ENCODE measurements around the gene EFNB2.

The EFNB2 gene

GRCh38 chr13:106562301-106562700 is 26.8 kb upstream of the EFNB2 start:
- Mint-ChIP-seq H3K4me3 (peak overlapping the region; percentile 21), H3K36me3 (peaks cover 13% of the 10 kb centered on the region), H3K4me1 (peaks cover 58% of the 10 kb centered on the region), H3K27ac (peak overlapping the region; percentile 72), H3K9me3 (no peaks in the 10 kb centered on the region), H3K27me3 (no peaks in the 10 kb centered on the region)
- ATAC-seq (ENCODE audit: low read depth) (no peak), DNase-seq (ENCODE audit: low spot score in 2 of 2) (no peak)

- Mint-ChIP-seq H3K36me3 (peaks cover 18% of the 10 kb centered on the region), H3K27me3 (no peaks in the 10 kb centered on the region), H3K4me1 (peaks cover 53% of the 10 kb centered on the region), H3K4me3 (peak overlapping the region; percentile 51), H3K9me3 (no peaks in the 10 kb centered on the region), H3K27ac (peak overlapping the region; percentile 75)
- peak; percentile 89 for ATAC-seq (ENCODE audit: low read depth)
- DNase-seq (ENCODE audit: low spot score in 2 of 2) = peak in 1 of 2 donors; percentile 23
Observed at GRCh38 chr13:106561551-106562170, 26.2 kb upstream of the EFNB2 start.

DNA sequence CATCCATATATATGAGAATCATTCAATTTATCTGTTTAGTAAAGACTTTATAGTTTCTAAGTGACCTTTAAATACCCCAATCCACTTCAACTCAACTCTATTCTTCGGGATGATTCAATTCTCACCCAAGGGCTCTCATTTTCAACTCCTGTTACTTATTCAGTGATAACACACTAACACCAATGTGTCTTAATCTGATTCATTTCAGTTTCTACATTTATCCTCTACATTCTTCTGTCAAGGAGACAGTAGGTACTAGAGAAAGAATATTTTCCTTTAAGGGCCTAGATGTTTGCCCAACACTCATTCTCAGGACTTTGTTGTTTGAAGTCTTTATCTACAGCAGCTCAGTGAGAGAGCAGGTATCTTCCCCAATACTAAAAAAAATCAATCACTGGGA is 25.4 kb upstream of the EFNB2 start:
- DNase-seq (ENCODE audit: low spot score in 2 of 2) (no peak), ATAC-seq (ENCODE audit: low read depth) (no peak)
- Mint-ChIP-seq H3K9me3 (no peaks in the 10 kb centered on the region), H3K4me1 (peaks cover 45% of the 10 kb centered on the region), H3K27me3 (no peaks in the 10 kb centered on the region), H3K27ac (peak overlapping the region; percentile 75), H3K36me3 (peaks cover 22% of the 10 kb centered on the region), H3K4me3 (no peak overlapping the region)

- peak overlapping the region; percentile 17 for H3K27ac Mint-ChIP-seq
Observed at GRCh38 chr13:106558527-106558926, 23.1 kb upstream of the EFNB2 start.

DNA sequence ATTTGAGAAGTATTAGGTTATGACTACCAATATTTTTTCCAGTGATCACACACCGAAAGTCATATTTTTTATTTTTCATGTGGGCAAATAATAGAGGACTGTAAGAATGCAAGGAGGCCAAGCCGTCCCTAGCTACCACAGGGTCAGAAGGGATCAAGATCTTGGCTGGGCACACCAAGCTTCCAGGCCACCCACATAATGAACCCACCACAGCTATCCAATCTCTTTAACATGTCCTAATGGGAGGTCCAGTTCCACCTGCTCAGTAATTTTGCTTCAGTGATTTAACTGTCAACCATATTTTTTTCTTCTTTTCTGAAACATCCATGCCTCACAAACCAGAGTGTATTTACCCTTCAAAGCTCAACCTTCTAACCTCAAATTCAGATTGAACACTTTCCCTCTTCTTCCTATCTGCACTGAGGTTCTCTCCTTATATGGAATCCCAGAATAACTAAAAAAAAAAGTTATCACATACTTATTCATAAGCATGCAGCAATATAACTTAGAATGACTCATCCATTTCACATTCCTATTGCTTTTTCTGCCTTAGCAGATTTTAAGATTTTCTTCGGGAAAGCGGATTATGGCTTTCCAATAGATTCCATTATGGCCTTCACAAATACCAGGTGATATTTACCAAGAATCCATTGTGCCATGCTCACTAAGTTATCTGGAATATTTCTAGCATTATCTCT is 20.3 kb upstream of the EFNB2 start:
- DNase-seq (ENCODE audit: low spot score in 2 of 2) (no peak), ATAC-seq (ENCODE audit: low read depth) (no peak)
- Mint-ChIP-seq H3K4me1 (peaks cover 20% of the 10 kb centered on the region), H3K36me3 (peaks cover 40% of the 10 kb centered on the region), H3K27ac (peak overlapping the region; percentile 25), H3K4me3 (no peak overlapping the region), H3K9me3 (no peaks in the 10 kb centered on the region), H3K27me3 (no peaks in the 10 kb centered on the region)

More at GRCh38 chr13:106558527-106558926, 23.1 kb upstream of the EFNB2 start:
- Mint-ChIP-seq H3K36me3 (peaks cover 32% of the 10 kb centered on the region), H3K4me1 (peaks cover 29% of the 10 kb centered on the region), H3K4me3 (no peak overlapping the region), H3K9me3 (no peaks in the 10 kb centered on the region), H3K27me3 (no peaks in the 10 kb centered on the region)
- DNase-seq (ENCODE audit: low spot score in 2 of 2) (no peak), ATAC-seq (ENCODE audit: low read depth) (no peak)

GRCh38 chr13:106551751-106552150 is 16.3 kb upstream of the EFNB2 start:
- H3K27ac Mint-ChIP-seq = peak overlapping the region; percentile 1
- H3K36me3 Mint-ChIP-seq = peaks cover 32% of the 10 kb centered on the region
- no peaks in the 10 kb centered on the region for H3K27me3 Mint-ChIP-seq
- DNase-seq (ENCODE audit: low spot score in 2 of 2) = no peak
- no peaks in the 10 kb centered on the region for H3K9me3 Mint-ChIP-seq
- peaks cover 20% of the 10 kb centered on the region for H3K4me1 Mint-ChIP-seq
- no peak overlapping the region for H3K4me3 Mint-ChIP-seq
- ATAC-seq (ENCODE audit: low read depth) = no peak

GRCh38 chr13:106551350-106551749 is 15.9 kb upstream of the EFNB2 start:
- Mint-ChIP-seq H3K27me3 (no peaks in the 10 kb centered on the region), H3K9me3 (no peaks in the 10 kb centered on the region), H3K27ac (peak overlapping the region; percentile 1), H3K4me3 (no peak overlapping the region), H3K4me1 (peaks cover 20% of the 10 kb centered on the region), H3K36me3 (peaks cover 30% of the 10 kb centered on the region)
- ATAC-seq (ENCODE audit: low read depth) (no peak), DNase-seq (ENCODE audit: low spot score in 2 of 2) (no peak)

GRCh38 chr13:106550570-106551135 is 15.2 kb upstream of the EFNB2 start:
- peaks cover 20% of the 10 kb centered on the region for H3K4me1 Mint-ChIP-seq
- DNase-seq (ENCODE audit: low spot score in 2 of 2) = no peak

DNA sequence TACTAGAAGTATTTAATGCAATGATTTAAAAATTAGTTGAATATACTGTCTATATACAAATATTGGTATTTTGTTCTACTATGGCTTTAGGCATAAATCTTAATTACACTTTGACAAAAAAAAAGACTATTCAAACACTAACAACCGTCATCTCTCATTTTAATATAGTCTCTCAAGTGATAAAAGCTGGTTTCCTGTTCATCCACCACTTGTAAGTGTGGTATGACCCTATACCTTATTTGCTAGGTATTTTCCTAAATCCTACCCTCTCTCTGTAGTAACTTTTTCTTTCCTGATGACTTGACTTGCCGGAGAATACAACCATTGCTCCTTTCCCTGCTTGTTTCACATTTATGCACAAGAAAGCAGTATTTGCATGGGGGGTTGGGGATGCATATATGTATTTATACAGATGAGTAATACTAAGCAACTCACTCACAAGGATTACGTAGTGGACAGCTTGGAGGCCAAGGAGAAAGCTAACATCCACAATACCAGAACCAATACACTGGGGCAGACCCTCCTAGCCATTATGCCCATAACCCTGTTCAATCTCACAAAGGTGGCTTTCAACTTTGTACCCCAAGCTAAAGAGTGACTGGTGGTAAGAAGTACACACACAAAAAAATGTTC is 12.7 kb upstream of the EFNB2 start:
- no peaks in the 10 kb centered on the region for H3K27me3 Mint-ChIP-seq
- peaks cover 17% of the 10 kb centered on the region for H3K36me3 Mint-ChIP-seq
- DNase-seq (ENCODE audit: low spot score in 2 of 2) (no peak), ATAC-seq (ENCODE audit: low read depth) (no peak)
- no peaks in the 10 kb centered on the region for H3K9me3 Mint-ChIP-seq
- no peak overlapping the region for H3K4me3 Mint-ChIP-seq
- peaks cover 17% of the 10 kb centered on the region for H3K4me1 Mint-ChIP-seq
- peak overlapping the region; percentile 9 for H3K27ac Mint-ChIP-seq

More at GRCh38 chr13:106550570-106551135, 15.2 kb upstream of the EFNB2 start:
- no peaks in the 10 kb centered on the region for H3K9me3 Mint-ChIP-seq
- no peaks in the 10 kb centered on the region for H3K27me3 Mint-ChIP-seq
- H3K27ac Mint-ChIP-seq = peak overlapping the region; percentile 1
- H3K36me3 Mint-ChIP-seq = peaks cover 25% of the 10 kb centered on the region
- H3K4me3 Mint-ChIP-seq = no peak overlapping the region
- no peak for ATAC-seq (ENCODE audit: low read depth)

DNA sequence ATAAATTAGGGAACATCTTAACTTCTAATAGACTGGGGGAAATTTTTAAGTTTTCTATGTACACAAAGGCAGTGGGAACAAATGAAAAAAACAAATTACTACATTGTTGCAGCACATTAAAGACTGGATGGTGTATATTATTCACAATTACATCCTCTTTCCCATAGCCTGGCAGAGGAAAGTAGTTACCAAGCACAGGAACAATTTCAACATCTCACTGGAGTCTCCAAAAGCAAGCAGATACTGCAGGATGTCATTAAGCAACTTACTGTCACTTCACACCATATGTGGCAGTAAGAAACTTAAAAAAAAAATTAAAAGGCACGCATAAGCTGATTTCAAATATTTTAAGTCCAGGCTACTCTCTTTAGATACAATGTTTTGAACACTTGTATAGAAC is 6.4 kb upstream of the EFNB2 start:
- no peak overlapping the region for H3K4me3 Mint-ChIP-seq
- H3K4me1 Mint-ChIP-seq = no peaks in the 10 kb centered on the region
- H3K36me3 Mint-ChIP-seq = peaks cover 4% of the 10 kb centered on the region
- ATAC-seq (ENCODE audit: low read depth) (no peak), DNase-seq (ENCODE audit: low spot score in 2 of 2) (no peak)
- H3K27ac Mint-ChIP-seq = no peak overlapping the region
- H3K27me3 Mint-ChIP-seq = no peaks in the 10 kb centered on the region
- no peaks in the 10 kb centered on the region for H3K9me3 Mint-ChIP-seq

- no peak overlapping the region for H3K4me3 Mint-ChIP-seq
- DNase-seq (ENCODE audit: low spot score in 2 of 2) = no peak
- no peaks in the 10 kb centered on the region for H3K27me3 Mint-ChIP-seq
- peaks cover 4% of the 10 kb centered on the region for H3K4me1 Mint-ChIP-seq
- no peak overlapping the region for H3K27ac Mint-ChIP-seq
- no peaks in the 10 kb centered on the region for H3K9me3 Mint-ChIP-seq
- H3K36me3 Mint-ChIP-seq = peaks cover 4% of the 10 kb centered on the region
- no peak for ATAC-seq (ENCODE audit: low read depth)
Observed at GRCh38 chr13:106540613-106541012, 5.2 kb upstream of the EFNB2 start.

- peaks cover 7% of the 10 kb centered on the region for H3K27me3 Mint-ChIP-seq
- no peak overlapping the region for H3K27ac Mint-ChIP-seq
- ATAC-seq (ENCODE audit: low read depth) (no peak), DNase-seq (ENCODE audit: low spot score in 2 of 2) (no peak)
- peaks cover 4% of the 10 kb centered on the region for H3K36me3 Mint-ChIP-seq
- H3K9me3 Mint-ChIP-seq = no peaks in the 10 kb centered on the region
- H3K4me3 Mint-ChIP-seq = no peak overlapping the region
- peaks cover 10% of the 10 kb centered on the region for H3K4me1 Mint-ChIP-seq
Observed at GRCh38 chr13:106537521-106537920, 2.1 kb upstream of the EFNB2 start.

DNA sequence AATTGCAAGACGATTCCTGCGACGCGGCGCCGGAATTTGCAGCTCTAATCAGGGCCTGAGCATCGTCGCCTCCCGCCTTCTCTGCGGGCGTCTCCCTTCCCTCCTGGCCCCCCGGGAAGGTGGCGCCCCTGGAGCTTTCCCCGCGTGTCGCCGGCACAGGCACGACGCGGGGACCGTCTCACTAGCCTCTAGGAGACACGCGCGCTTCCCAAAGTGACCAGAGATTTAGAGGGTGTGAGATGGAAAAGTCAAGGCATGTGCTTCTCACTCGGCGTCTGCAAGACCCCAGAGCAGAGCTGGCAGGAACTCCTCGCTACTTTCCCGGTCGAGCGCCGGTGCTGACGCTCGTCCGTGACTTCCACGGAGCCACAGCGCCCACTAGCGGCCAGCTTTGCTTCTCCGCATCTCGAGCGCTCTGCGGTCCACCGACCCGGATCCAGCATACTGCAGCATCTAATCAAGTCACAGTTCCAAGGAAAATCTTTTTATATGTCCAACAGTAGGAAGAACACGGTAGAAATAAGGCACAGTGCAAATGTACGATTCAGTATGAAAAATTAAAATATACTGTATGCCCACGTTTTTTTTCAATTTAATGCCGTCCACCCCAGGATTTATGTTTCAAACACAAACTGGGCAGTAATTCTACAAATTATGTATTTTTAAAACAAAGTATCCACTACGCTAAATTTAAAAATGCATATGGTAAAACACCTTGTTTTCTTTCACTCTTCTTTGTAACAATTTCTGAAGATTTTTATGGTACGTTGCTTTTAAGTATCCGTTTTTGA is 977 bp upstream of the EFNB2 start:
- peaks cover 10% of the 10 kb centered on the region for H3K4me1 Mint-ChIP-seq
- H3K4me3 Mint-ChIP-seq = peak overlapping the region; percentile 98
- peak overlapping the region; percentile 22 for H3K27ac Mint-ChIP-seq
- ATAC-seq (ENCODE audit: low read depth) = peak; percentile 43
- peaks cover 9% of the 10 kb centered on the region for H3K27me3 Mint-ChIP-seq
- peak; percentile 89 to 95 for DNase-seq (ENCODE audit: low spot score in 2 of 2)
- peaks cover 4% of the 10 kb centered on the region for H3K36me3 Mint-ChIP-seq
- no peaks in the 10 kb centered on the region for H3K9me3 Mint-ChIP-seq
